HG03457 (cell line): Measurements from ENCODE around the gene LIPN.
"Not testable (repeated sequence)": the region's sequence is repeated elsewhere in the genome, so short reads cannot be mapped to it uniquely, and the experiment has no call there.

Experiments
- ATAC-seq: cut with Tn5 transposase; IDR thresholded peaks from one replicate; pipeline ENCODE4 v1.9.1; 2021; ENCODE audit warnings: moderate number of reproducible peaks; ENCODE audit not compliant: unreplicated experiment

Gene LIPN, protein sequence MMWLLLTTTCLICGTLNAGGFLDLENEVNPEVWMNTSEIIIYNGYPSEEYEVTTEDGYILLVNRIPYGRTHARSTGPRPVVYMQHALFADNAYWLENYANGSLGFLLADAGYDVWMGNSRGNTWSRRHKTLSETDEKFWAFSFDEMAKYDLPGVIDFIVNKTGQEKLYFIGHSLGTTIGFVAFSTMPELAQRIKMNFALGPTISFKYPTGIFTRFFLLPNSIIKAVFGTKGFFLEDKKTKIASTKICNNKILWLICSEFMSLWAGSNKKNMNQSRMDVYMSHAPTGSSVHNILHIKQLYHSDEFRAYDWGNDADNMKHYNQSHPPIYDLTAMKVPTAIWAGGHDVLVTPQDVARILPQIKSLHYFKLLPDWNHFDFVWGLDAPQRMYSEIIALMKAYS

DNA sequence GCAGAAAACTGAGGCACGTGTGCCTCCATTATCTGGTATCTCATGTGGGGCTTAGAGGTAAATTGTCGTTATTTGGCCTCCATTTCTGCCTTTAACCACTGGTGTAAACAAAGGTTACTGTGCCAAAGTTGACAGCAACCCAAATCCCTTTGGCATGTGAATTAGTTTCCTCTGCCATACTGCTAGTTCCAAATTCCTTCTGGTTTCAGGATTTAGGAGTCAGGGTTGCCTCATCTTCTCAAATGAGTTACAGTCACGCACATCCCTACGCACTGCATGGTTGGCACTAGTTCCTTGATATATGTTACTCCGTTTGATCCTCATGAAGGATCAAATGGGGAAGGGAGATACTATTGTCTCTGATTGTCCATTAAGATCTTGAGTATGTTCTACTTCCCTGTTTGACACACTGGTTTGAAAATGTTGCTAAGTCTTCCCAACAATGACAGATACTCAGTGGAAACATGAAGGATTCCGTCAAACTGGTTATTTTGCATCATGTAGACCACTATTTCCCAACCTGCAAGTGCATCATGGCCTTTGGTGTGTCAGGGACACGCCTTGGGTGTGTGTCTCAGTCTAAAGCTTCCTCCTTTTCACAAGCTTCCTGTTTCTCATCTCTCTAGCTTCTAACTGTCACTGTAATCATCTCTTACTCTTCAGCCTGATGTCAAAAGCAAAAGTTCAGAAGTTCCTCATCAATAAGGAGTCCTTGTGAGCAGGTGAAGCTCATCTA is at the start of gene LIPN:
Gene LIPN, plus strand, starts transcription at position 655 of the 736 bp plus-strand sequence. CDS start 1,386 bp downstream, outside the sequence.
- ATAC-seq: no peak

DNA sequence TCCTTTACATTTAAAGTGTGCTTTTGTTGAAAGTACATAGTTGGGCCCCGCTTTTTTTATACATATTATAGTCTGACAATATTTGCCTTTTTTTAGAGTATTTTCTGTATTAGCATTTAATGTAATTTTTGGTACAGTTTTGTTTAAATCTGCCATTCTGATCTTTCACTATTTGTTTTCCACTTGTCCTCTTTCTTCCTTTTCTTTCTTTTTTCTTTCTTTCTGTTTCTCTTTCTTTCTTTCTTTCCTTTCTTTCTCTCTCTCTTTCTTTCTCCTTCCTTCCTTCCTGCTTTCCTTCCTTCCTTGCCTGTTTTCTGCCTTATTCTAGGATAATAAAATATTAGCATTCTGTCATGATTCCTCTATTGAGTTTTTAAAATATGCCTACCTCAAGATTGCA is 44.3 kb upstream of the LIPN start:
- no peak for ATAC-seq

DNA sequence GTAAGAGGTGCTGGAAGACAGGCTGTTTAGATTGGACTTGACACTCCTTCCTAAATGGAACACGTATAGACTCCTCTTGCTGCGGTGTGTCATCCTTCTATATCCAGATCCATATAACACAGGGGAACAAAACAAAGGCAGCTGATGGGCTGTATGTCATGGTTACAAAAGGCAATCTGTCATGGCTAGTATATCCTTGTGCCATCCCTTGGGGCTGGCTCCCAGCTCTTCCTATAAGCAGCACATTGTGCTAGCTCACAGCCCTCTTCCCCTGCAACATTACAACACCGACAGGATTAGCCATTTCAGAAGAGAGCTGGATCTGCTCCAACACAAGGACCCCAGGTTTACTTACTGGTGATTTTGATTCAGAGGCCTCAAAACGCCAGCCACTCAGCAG is 38.4 kb upstream of the LIPN start:
- no peak for ATAC-seq

DNA sequence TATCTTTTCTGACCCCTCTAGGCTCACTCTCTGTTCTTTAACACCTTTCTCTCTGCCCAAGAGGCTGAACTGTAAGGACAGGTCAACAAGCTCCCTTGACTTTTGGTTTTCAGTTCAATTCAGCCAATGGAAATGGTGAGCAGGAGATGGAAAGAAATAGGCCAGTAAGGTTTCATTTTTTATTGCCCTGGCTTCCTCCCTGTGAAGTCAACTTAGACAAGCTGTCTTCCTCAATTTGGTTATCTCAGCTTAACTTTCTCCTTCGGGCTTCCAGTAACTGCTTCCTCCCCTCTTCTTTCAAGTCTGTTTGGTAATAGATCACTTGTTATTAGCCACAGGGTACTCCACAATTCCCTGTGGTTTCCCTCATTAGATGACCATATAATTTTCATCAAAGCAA is 34.0 kb upstream of the LIPN start:
- ATAC-seq: no peak

DNA sequence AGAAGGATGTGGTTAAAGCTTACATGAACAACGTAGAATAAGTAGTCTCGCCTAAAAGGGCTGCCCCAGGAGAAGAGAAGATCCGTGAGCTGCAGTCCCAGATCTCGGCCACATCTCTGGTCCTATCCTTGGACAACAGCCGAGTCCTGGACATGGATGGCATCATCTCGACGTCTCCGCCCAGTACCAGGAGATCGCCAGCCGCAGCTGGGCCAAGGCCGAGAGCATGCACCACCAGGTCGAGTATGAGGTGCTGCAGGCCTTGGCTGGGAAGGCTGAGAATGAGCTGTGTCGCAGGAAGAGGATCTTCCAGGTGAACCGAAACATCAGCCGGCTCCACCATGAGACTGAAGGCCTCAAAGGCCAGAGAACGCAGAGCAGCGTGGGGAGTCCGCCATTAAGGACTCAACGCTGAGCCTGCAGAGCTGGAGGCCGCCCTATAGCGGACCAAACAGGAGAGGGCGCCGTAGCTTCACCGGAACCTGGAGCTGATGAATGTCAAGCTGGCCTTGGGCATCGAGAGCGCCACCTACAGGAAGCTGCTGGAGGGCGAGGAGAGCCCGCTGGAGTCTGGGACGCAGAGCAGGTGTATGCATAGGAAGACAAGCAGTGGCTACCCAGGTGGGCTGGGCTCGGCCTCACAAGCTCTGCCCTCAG is 31.6 kb upstream of the LIPN start:
- no peak for ATAC-seq

DNA sequence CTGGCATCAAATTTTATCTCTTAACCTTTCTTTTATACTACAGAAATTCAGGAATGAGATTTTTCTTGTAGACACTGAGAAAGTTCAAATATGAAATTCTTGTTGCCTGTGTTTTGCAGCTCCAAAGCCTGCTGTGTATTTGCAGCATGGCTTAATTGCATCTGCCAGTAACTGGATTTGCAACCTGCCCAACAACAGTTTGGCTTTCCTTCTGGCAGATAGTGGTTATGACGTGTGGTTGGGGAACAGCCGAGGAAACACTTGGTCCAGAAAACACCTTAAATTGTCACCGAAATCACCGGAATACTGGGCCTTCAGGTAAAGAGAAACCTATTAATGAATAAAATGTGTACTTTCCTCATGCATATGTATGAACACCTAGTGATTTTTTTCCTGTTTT is 29.0 kb upstream of the LIPN start:
- no peak for ATAC-seq

DNA sequence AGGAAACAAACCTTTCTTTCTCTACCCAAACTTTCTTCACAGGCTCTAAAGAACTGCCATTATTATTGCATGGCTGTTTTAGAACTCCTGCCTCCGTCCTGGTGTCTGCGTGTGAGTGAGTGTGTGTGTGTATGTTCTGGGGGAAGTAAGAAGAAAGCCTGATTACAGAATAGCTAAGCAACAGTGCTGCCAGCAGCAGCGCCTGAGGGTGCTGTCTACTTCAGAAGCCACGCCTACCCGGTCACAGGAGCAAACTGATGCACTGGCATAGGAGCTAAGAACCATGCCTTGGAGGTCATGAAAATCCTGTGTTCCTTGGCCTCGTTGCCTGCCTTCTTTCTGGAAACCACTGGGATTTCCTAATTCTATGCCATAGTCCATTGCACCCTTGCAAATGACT is 28.5 kb upstream of the LIPN start:
- ATAC-seq: no peak

DNA sequence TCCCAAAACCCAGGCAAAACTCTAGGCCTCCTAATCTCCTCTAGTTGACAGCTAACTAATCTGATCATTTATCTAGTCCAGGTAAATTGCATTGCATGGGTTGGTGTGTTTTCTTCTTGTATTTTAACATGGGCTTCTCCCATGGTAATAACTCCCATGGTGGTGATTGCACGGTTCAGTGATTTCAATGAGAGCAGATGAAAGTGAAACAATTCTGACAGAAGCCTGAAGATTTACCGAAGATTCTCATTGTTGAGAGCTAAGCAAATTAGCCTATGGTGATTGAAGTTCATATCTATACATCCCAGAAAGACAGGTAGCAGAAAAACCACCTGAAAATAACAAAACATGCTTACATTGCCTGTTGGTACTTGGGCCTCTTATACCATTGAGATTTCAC is 26.6 kb upstream of the LIPN start:
- no peak for ATAC-seq

DNA sequence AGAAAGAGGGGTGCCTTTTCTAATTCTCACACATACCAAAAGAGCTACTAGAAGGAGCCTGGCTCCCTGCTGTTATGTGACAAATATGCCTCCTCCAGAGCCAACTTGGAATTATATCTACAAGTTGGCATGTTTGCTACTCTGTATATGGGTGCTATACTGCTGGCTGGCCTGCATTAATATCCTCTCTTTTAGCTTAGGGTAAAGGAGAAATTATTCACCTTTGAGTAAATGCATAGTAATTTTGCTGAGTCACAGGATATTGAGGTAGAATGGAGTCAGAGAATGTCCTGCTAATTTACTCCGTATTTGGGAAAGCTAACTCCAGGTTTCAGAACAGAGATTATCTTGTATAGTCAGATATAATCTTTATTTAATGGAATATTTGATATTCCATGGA is 24.2 kb upstream of the LIPN start:
- ATAC-seq: no peak

DNA sequence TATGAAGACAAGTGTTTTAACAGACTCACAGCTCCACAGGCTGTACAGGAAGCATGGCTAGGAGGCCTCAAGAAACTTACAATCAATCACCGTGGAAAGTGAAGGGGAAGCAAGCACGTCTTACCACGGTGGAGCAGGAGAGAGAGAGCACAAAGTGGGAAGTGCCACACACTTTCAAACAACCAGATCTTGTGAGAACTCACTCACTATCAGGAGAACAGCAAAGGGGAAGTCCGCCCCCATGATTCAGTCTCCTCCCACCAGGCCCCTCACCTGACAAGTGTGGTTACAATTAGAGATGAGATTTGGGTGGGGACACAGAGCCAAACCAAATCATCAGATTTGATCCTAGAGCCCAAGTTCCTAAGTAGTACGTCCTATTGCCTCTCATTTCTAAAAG is 17.9 kb upstream of the LIPN start:
- not testable (repeated sequence) for ATAC-seq

DNA sequence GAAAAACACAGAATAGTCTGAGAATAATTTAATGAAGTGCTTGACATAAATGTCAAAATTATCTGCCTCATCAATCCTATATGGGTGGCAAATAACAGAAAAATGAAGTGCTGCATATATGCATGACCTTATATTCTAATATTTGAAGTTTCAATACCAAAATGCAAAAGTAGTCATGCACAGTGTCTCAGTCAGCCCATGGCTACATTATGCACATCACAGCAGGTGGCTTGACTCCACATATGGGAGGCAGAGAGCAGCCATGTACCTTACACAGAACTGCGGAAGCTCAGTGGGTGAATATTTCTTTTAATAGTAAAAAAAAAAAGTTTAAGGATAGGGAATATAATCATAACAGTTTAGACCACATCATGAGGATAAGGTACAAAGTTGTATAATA is 17.4 kb upstream of the LIPN start:
- no peak for ATAC-seq

DNA sequence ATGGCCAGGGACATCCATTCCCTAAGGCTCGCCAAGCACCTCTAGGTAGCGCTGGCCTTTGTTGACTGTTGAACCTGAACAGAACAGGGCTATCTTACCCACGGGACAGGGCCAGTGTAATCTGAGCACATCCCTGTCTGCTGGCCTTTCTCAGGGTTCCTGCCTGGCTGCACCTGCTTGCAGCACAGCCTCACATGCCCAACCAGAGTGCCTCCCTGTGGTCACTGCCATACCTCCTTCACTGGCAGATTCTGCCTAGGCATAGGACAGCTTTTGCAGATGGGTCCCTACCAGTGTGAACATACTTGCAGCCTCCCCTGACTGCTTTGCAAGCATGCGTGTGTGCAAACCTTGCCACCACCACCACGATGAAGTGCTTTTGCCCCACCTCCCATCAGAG is 15.8 kb upstream of the LIPN start:
- no peak for ATAC-seq

DNA sequence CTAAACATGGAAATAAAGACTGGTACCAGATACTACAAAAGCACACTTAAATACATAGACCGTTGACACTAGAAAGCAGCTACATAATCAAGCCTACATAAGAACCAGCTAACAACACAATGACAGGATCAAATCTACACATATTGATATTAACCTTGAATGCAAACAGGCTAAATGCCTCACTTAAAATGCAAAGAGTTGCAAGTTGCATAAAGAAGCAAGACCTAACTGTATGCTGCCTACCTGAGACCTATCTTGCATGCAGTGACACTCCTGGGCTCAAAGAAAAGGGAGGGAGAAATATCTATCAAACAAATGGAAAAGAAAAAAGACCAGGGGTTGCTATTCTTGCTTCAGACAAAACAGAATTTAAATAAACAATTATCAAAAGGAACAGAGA is 14.2 kb upstream of the LIPN start:
- ATAC-seq: no peak

DNA sequence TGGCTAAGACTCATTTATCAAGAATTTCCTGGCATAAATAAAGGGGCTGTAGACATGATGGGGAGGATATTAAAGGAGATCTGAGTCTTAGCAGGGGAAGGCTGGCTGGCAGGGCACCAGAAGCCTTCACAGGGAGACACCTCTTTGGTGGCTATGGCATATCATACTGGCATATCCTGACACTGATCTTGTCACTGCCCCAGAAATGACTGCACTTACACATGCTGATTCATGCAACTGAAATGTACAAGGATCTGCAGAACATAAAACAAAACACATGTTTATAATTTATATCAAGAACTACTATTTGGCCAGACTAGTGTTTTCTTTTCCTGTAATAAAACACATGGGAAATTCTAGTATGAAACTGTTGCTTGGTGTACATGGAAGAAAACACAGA is 5.5 kb upstream of the LIPN start:
- no peak for ATAC-seq

DNA sequence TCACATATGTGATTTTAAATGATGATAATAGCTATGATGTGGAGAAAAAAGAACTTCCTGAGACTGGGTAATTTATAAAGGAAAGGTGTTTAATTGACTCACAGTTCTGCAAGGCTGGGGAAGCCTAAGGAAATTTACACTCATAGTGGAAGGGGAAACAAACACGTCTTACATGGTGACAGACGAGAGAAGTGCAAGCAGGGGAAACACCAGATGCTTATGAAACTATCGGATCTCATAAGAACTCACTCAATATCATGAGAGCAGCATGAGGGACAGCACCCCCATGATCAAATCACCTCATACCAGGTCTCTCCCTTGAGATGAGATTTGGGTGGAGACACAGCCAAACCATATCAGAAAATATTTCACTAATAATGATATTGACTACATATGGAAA is 4.1 kb upstream of the LIPN start:
- peak; percentile 61 for ATAC-seq

DNA sequence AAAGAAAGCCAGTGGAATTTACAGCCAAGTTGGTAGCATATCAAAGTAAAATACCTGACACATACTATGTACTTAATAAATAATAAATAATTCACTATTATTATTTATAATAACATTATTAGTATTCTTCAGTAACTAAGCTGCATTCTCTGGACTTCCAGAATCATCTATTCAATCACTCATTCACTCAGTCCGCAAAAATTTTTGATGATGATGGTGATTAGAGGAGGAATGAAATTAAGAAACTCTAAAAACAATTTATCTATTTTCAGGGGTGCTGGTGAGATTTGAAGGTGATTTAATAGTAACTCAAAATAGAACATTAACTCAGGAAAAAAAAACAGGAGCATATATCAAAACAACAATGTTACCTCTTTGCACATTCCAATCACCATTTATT is 3.2 kb upstream of the LIPN start:
- ATAC-seq: no peak

DNA sequence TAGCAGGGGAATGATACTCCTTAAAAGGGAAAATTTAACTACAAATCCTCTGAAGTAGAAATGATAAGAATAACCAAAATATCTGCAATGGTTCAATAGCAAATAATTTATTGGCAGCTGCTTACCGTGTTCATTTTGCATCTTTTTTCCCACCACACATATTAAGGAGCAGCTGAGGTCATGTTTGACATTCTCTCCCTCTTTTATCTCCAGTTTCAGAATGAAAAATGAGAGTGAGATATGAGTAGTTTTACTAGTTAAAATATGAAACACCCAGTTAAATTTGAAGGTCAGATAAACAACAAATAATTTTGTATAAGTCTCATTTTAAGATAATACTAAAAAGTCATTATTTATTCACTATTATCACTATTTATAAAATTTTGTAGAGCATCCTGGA is 3.1 kb downstream of the LIPN start:
- ATAC-seq: no peak

DNA sequence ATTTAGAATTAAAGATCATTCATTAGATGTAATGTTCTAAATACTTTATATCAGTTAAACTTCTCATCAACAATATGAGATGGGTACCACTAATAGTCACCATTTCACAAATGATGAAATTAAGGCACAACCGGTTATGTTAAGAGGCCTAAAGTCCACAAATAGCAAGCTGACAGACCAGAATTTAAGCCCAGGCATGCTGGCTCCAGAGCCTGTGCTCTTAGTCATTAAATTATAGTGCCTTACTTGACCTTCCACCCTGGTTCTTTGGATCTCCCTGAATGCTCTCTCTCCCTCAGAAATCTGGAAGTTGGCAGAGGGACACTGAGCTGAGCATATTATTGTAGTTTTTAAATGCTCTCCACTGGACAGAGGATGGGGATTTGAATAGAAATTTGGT is 3.6 kb downstream of the LIPN start:
- ATAC-seq: no peak

DNA sequence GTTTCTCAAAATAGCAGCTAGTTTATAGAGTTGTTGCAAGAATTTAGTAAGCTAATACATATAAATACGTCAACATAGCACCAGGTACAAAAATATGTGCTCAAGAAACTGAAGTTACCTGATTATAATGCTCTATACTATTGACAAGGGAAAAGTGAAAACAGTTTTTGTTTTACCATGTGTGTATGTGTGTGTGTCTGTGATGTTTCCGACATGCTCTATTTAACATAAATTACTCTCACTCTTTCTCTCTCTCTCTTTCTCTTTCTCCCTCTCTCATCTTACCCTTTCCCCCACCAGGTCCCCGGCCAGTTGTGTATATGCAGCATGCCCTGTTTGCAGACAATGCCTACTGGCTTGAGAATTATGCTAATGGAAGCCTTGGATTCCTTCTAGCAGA is 4.3 kb downstream of the LIPN start:
- no peak for ATAC-seq

DNA sequence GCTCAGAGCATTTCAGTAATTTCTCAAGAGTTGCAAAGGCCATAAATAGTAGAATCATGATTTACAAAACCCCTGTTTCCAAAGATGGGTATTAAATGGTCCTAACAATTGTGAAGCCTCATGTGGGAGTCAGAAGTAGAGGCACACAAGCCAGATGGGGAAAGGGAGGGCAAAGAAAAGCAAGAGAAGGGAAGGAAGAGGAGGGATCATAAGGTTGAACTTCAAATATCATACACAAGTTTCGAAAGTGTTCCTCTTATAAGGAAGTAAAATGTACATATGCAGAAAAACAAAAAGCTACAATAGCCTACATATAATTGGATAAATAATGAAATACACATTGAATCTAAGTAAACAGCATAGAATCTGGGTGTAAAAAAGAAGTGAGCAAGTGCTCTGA is 6.0 kb downstream of the LIPN start:
- ATAC-seq: no peak

DNA sequence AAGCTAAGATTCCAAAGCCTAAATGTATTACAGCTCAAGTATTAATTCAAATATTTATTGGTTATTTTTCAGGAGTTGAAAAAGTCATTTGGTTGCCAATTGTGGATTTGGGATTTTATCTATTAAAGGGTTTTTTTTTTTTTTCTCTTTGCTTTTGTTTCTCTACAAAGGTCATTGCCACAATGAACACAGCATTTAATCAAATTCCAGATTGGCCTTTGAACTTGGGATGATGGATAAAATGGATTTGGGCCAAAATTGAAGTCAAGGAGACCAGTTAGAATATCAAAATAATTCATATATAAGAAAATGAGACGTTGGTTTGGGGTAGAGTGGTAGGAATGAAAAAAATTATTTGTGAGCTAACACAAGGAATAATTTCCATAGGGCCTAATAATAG is 9.6 kb downstream of the LIPN start:
- no peak for ATAC-seq

DNA sequence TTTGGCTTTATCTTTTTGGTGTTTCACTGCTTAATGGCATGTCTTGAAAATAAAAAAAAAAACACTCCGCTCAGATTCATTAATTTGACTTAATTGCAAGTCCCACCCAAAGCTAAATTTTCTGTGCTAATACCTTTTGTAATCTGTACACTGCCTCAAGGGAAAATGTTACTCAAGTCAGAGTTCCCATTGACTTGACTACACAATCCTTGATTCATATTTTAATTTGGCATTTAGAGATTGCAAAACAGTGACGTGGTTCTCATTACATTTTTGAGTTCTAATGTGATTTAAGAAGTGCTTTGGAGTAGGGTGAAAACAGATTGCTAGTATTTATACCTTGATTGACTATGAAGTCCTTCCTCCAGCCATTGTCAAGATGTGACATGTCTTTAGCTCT is 21.4 kb downstream of the LIPN start:
- ATAC-seq: no peak
